Mucosa of gallbladder (tissue), 1 donor: ENCODE measurements around the gene PEAK1. TPM values are rescaled to one million over a fixed set of nuclear protein-coding genes. Genes with fewer than 3 reads are reported as not detected.
A peak's percentile ranks its signal among the peaks of the same experiment; 100 is the strongest.

Source experiments
- DNase-seq: peaks from one replicate; pipeline ENCODE4 v3.0.0-alpha.2; 2020; ENCODE audit warnings: low spot score
- total RNA-seq: library from RNA; stranded (reverse); gene quantifications from one replicate; pipeline ENCODE4 v1.2.1, GENCODE V29; 2021
- donor health status: DM: no; HTN: no; CAD: no.

PEAK1 gene
- total RNA-seq, 1 donor from 2014 or later = 62.1 TPM

DNA sequence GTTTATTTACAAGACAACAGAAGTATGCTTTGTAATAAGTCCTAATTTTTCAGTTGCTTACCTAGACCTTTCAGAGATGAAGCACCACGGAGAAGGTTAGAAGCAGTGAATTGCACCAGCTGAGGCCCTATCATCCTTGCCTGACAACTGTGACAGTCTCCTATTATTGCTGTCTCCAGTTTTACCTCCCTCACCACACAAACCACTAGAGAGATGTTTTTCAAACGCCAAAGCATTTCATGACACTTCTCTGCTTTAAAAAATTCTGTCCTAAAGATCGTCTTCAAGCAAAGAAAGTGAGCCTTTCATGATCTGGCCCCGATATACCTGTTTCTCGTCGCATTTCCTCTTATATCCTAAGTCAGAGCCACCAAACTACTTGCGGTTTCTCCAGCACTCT lies 276.7 kb downstream of the PEAK1 start:
- no peak for DNase-seq

DNA sequence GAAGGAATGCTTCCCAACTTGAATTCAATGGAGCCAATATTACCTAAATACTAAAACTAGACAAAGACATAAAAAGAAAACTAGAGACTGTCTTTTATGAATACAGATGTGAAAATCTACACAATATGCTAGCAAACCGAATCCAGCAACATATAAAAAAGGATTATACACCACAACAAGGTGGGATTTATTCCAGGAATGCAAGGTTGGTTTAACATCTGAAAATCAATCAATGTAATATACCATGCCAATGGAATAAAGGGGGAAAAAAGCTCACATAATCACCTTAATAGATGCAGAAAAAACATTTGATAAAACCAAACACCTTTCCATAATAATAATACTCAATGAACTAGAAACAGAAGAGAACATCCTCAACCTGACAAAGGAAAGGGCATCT lies 279.7 kb downstream of the PEAK1 start:
- no peak for DNase-seq

DNA sequence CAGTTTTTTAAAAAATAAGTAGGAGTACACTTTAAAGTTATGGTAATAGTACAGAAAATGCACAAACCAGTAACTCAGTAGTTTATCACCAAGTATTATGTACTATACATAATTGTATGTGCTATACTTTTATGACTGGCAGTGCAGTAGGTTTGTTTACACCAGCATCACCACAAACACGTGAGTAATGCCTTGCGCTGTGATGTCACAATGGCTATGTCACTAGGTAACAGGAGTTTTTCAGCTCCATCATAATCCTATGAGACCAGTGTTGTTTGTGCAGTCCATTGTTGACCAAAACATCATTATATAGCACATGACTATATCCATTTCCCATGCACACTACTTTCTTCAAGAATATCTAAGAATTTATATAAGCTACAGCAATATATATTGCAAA lies 280.6 kb downstream of the PEAK1 start:
- no peak for DNase-seq

DNA sequence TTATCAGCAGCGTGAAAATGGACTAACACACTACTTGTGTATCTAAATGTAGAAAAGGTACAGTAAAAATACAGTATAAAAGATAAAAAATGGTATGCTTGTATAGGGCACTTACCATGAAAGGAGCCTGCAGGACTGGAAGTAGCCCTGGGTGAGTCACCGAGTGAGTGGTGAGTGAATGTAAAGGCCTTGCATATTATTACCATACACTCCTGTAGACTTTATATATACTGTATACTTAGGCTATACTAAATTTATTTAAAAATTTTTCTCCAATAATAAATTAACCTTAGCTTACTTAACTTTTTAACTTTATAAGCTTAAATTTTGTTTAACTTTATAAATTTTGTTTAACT lies 281.8 kb downstream of the PEAK1 start:
- no peak for DNase-seq

DNA sequence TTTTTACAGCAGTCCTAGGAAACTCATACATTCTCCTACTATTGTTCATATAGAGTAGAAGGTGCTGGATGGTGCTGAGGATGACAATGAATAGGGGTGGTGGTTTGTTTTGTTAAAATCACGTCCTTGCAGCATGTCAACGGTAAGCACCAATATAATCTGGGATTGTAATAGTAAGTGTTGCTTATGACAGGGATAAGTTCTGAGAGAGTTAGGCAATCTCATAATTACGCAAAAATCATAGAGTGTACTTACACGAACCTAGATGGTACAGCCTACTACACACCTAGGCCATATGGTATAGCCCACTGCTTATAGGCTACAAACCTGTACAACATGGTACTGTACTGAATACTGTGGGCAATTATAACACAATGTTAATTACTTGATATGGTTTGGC lies 284.7 kb downstream of the PEAK1 start:
- no peak for DNase-seq

DNA sequence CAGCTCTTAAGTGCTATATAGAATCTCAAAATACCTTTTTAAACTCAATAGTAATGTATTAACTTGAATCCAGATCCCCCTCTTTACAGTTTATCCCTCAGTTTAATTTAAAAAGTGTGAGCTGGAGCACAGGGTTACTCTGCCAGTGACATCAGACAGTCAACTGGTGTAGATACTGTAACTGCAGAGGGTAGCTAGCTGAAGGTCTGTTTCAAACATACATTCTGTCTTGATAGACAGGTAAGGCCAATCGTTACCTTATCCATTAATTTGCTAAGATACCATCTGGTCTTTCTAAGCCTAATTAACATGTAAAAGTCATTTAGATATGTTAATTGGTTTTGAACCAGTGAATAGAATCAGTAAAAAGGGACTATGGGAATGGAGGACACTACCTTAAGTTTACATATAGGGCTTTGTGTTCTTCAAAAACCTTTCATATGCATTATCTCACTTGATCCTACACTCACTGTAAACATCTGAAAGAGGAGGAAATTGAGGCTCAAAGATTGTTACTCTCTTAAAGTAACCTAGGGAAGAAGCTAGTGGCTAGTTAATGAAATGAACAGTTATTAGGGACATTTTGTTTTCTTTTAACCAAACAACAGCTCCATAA lies 289.5 kb downstream of the PEAK1 start:
- no peak for DNase-seq

DNA sequence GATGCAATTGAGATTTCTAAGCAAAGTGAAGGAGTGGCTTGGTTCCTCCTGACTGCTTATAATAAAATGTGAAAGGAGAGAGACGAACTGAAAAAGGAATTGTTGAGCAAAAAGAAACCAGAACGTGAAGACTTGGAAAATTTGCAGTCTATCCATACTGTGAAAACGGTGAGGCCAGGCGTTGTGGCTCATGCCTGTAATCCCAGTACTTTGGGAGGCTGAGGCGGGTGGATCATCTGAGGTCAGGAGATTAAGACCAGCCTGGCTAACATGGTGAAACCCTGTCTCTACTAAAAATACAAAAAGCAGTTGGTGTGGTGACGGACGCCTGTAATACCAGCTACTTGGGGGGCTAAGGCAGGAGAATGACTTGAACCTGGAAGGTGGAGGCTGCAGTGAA lies 292.3 kb downstream of the PEAK1 start:
- DNase-seq = no peak

DNA sequence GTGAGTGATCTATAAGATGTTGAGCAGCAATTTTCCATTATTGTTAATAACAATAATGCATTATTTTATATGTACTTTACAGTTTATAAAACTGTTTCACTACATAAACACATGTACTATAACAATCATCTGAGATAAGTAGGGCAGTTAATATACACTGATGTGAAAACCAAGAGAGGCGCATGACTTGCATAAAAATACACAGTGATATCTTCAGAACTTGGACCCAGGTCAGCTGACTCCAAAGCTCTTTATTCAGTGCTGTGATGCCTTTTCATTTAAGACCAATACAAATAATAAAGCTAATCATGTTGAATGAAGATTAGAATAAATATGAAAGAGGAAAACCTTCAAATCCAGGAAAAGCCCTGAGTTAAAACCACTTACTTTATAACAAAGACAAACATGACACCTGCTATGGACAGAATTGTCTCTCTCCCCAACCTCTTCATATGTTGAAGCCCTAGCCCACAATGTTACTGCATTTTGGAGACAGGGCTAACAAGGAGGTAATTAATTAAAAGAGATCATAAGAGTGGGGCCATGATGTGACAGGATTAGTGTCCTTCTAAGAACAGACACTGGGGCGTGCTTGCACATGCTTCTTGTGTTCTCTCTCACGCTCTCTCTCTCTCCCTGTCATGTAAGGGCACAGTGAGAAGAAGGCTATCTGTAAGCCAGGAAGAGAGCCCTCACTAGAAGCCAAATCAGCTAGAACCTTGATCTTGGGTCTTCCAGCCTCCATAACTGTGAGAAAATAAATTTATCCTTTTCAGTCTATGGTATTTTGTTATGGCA lies 293.2 kb downstream of the PEAK1 start:
- DNase-seq = no peak

DNA sequence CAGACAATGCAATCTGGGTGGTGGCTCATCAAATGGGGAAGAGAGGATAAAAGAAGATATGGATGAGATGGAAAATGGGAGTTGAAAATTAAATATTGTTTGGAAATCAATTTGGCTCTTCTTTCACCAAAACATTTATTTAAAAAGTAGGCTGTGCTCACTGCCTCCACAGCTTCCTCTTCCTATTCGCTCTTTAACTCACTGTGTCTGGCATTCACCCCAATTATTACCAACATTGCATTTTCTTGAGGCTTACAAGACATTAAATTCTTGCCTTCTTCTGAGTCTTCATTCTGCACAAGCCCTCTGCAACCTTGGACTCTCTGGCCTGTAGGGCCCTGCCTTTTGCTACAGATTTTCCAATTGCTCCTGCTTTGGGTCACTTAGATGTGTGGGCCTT lies 296.1 kb downstream of the PEAK1 start:
- DNase-seq = no peak

DNA sequence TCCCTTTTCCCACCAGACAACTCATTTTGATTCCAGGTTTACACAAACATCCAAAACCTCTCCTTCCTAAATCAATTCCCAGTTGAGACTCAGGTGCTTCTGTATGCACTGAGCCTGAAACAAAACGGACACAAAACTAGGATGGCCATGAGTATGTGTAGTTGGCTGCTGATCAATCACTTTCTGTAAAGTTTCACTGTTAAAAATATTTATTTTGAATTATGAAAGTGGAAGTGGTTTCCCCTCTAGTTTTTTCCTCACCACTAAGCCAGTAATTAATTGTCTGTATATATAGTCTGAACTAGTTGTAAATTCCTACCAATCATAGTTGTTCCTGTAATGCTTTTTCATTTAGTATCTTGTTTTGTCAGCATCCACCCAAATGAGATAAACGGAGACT lies 297.3 kb downstream of the PEAK1 start:
- no peak for DNase-seq

DNA sequence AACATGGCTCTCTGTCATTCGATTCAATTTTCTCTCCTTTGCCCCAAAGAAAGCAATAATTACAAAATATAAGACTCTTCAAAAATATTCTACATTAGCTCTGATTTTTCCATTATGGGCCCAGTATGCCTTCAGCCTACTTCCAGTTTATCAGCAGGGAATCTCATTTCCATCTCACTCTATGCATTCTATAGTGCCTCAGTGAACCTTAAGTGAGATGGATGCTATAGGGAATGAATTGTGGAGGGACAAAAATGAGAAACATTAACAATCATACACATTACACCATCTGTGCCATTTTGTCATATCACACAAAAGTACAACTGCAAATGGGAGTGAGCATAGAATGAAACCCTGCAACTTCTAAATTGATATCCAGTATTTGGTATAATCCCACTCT lies 298.3 kb downstream of the PEAK1 start:
- DNase-seq = no peak

DNA sequence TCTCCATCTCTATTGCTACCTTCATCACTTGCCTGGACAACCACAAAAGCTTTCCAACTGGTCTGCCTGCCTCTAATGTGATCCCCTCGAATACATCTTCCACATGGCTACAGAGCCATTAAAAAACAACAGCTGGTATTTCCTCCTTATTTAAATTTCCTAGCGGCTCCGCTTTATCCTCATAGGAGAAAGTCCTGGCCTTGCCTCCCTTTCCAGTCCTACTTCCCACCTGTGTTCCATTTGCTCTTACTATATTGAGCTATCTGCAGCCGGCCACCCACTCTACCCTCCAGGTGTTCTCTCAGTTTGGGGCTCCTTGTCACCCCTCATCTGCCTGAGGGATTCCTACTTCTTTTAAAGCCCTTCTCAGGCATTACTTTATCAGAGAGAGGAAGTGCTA lies 299.3 kb downstream of the PEAK1 start:
- no peak for DNase-seq

DNA sequence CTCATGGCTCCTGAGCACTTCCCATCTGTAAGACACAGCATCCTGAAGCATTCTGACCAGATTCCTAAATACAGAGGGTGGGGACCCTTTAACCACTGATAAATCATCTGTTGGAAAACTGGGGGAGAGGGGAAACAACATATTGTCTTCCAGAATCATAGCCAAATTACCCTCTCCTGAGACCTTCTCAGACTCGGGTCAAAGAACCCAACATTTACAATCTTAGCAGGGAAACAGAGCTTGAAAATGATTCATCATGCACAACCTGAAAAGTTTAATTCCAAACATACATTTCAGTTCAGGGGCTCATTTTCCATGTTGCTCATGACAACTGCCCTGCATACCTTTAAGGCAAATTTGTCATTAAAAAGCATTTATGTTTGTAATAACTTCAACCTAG lies 300.5 kb downstream of the PEAK1 start:
- no peak for DNase-seq

DNA sequence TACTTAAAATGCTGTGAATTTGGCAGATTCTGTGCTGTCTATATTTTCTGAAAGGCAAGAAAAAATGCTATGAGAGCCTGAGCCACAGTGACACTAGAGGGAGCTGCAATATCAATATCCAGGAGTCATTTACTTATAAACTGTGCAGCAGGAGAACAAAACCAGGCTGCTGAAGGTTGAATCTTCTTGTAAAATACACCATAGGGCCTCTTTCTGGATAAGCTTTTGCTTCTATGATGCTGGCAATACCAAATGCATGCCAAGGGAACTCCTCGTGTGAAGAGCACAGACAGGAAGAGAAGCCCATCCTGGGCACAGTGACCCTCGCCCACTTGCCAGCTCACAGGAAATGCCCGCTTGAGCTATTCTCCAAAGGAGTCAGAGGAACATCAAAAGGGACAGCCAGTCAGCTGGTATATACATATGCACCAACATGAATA lies 301.0 kb downstream of the PEAK1 start:
- DNase-seq = peak; percentile 64

DNA sequence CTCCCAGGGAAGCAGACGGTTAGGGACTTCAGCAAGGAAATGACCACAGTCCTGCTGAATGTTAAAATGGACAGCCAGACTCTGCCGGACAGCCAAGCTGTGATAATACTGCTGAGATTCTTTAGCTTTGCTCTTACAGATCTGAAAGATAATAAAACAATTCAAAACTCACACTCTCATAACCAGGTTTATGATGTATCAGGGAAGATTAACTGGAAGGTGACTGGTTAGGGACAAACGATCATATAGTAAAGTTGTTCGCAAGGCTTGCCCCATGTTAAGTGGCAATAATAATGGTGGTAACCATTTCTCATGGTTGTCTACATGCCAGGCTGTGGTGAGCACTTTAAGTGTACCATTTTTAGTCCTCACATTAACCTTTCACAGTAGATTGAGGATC lies 304.7 kb downstream of the PEAK1 start:
- no peak for DNase-seq

DNA sequence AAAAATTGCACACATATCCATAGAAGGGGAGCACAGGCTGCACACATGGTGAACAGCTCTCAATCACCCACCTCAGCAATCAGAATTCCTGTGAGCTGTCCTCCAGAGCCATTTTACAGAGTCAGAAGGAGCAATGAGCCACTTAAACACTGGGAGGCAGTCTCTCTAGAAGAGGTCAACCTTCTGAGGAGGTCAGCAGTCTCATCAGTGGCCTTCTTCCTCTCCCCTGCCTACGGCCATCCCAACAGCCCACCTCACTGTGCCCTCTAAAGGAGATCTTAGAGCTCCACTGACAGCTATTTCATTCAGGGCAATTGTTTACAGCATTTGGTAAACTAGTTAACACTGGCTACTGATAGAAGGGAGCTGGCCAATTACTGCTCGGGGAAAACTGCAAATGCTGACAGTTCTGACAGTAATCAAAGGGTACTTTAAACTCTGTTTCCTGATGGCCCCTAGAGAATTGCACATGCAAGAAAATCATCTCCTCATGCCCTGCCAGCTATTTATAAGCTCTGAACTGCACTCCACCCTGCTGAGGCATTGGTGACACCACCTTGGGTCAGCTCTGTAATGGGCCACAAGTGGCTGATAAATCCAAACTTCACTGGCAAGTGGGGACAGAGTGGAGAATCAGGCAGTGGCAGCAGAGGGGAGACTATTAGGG lies 306.9 kb downstream of the PEAK1 start:
- DNase-seq = no peak

DNA sequence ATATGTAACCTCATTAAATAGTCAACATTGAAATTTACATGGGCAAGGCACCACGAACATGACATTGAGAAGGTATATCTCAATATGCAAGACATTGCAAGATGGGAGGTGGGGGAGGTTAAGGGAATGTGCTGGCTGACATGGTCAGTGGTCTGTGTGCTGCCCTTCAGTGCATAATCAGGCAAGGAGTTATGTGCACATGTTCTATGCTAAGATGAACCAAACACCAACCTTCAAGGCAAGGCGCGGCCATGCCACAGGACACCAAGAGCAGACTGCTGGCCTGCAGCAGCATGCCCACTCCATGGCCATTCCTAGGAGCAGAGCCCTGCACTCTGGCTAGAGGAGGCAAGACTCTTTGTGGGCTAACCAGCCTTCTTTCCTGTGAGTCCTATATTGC lies 308.1 kb downstream of the PEAK1 start:
- no peak for DNase-seq

DNA sequence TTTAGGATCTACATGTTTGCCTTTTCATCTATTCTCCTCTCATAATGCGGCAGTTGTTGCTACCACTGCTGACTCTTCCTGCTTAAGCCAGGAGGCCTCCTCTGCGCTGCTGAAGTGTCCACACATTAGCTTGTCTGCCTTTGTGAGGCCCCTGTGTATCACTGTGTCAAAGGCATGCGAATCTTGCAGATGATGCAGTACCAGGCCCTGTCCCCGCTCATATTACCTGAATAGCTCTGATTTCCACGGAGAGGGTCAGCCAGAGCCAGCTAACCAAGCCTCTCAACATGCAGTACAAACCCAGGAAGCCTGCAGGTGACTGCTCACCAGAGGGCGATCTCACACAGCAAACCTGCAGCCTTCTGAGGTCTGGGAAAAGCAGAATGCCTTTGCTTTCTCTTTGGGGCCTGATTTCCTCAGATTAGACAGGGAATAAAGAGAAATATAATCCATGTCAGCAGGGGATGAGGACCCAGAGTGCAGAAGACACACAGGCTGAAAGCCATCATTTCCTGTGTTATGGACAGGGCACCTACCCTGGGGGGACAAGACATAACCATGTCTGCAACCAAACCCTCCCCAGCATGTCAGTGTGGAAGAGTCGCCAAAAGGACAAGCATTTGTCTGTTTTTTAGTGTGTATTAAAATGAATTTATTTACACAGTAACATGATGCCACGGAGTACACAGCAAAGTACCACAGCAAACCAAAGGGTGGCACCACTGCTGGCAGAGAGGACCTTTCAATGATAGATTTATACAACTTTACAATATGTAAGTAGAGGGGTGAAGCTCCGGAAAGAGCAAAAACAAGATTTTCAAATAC lies 312.2 kb downstream of the PEAK1 start:
- DNase-seq = peak; percentile 59

DNA sequence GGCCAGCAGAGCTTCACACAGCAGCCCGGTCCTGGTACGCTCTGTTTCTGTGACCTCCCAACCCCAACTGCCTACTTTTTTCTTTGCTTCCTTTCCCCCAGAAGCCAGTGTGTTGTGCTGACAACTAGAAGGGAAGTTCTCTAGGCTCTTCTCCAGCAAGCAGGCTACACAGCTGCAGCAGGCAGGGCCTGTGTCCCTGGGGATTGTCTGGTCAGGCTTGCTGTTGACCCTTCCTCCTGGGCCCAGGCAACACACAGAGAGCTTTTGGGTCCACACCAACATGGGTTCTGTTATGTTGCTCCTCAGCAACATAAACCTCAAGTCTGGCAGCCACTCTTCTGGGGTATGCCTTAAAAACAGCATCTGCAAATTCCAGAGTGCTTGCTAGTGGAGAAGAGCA lies 312.8 kb downstream of the PEAK1 start:
- DNase-seq = peak; percentile 52

DNA sequence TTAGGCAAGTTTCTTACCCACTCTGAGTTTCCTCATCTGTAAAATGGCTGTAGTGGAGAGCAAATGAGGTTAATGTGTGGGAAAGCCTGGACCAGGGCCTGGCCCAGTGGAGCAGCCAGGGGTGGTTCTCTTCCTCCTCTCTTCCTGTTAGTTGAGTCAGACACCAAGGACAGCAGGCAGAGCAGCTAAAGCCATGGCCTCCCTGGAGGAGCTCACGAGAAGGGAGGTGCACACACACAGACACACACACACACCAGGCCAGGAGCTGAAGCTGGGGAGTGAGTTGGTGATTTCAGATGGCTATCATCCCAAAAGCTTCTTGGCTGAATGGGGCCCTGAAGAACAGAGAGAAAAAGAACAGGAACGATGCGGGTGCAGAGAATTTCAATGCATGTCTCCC lies 315.7 kb downstream of the PEAK1 start:
- DNase-seq = no peak

DNA sequence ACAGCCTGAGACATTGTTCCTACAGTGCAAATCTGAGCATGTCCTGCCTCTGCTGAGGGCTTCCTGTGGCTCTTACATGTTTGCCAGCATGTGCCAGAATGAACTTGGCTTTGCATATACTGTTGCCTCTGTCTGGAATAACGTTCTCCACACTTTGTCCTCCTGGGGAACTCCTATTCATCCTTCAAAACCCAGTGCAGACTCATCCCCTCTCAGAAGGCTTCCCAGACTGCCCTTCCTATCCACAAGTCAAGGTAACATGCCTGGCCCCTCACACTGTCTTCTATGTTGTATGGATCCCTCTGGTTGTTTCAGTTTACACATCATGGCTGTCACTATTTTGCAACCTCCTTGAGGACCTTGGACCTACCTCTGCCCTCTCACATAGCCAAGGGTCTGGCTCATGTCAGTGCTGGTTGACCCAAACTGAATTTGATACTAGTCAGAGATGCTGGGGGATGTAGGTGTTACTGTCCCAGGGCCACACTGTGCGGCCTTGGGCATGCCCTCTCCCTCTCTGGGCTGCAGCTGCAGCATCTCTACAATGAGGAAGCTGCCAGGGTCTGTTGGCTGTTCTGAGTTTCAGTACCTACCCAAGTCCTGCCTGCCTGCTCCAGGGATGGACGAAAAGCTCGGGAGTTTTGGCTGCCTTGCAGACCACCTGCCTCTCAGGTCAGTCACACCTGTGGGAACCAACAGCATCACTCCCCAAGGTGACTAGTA lies 320.0 kb downstream of the PEAK1 start:
- DNase-seq = no peak

DNA sequence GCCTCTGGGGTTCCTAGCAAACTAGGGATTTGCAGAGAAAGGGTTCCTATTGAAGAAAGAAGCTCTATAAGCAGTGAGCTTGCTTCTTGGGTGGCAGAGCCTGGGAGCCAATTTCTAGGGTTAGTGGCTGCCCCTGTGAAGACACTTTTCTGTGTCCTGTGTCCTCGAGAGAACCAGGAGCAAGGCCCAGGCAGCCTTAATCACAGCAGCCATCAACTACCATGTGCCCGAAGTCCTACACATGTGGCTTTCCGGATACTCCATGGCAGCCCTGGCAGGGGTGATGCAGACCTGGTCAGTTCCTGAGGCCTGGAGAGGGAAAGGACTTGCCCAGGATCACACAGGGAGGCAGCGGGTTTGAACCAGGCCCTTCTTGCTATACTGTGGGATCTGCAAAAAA lies 321.3 kb downstream of the PEAK1 start:
- no peak for DNase-seq
